DOHH2 (cell line): Measurements from ENCODE around the gene ATP6V0A4.

ENCODE experiments used
- H3F3A ChIP-seq: fragments of 200-600 bp; sonication (generic), shearing (Covaris generic); 2 replicates; pipeline ENCODE4 v1.6.0; 2016; ENCODE audit warnings: antibody characterized with exemption, mild to moderate bottlenecking; ENCODE audit not compliant: control insufficient read depth, insufficient read depth
- H3K27ac ChIP-seq: fragments of 200-600 bp; sonication (generic); 2 replicates; pipeline ENCODE4 v1.5.1; 2014; ENCODE audit warnings: low read depth, mild to moderate bottlenecking, low read length, moderate library complexity
- H3K27me3 ChIP-seq: fragments of 200-600 bp; sonication (generic); 2 replicates; pipeline ENCODE4 v1.6.1; 2014; ENCODE audit warnings: mild to moderate bottlenecking, low read length, mixed read lengths; ENCODE audit not compliant: control insufficient read depth
- H3K36me3 ChIP-seq: fragments of 200-600 bp; sonication (generic); 2 replicates; pipeline ENCODE4 v1.6.1; 2014; ENCODE audit warnings: mild to moderate bottlenecking, low read length, moderate library complexity, mixed read lengths; ENCODE audit not compliant: control insufficient read depth
- H3K4me1 ChIP-seq: fragments of 200-600 bp; sonication (generic); 2 replicates; pipeline ENCODE4 v1.6.1; 2014; ENCODE audit warnings: mild to moderate bottlenecking, low read length, mixed read lengths; ENCODE audit not compliant: control insufficient read depth
- H3K4me2 ChIP-seq: fragments of 200-600 bp; sonication (generic); 2 replicates; pipeline ENCODE4 v1.6.0; 2014; ENCODE audit warnings: mild to moderate bottlenecking, low read length, moderate library complexity
- H3K4me3 ChIP-seq: fragments of 200-600 bp; sonication (generic); 2 replicates; pipeline ENCODE4 v1.5.1; 2014; ENCODE audit warnings: mild to moderate bottlenecking, low read length, mixed read lengths
- H3K79me2 ChIP-seq: fragments of 200-600 bp; sonication (generic); 2 replicates; pipeline ENCODE4 v1.6.1; 2014; ENCODE audit warnings: mild to moderate bottlenecking, low read length, mixed read lengths; ENCODE audit not compliant: control insufficient read depth
- H3K9me2 ChIP-seq: fragments of 200-600 bp; sonication (generic); replicated peaks from 2 replicates; pipeline ENCODE4 v1.6.1; 2014; ENCODE audit warnings: mild to moderate bottlenecking, low read length, mixed read lengths; ENCODE audit not compliant: control insufficient read depth
- H3K9me3 ChIP-seq: fragments of 200-600 bp; sonication (generic); 2 replicates; pipeline ENCODE4 v1.6.1; 2014; ENCODE audit warnings: antibody characterized with exemption, low read length, mixed read lengths; ENCODE audit not compliant: control insufficient read depth, insufficient read depth
- H4K20me1 ChIP-seq: fragments of 200-600 bp; sonication (generic); 2 replicates; pipeline ENCODE4 v1.6.0; 2014; ENCODE audit warnings: low read depth, mild to moderate bottlenecking, antibody characterized with exemption, low read length, moderate library complexity; ENCODE audit not compliant: control insufficient read depth, insufficient read depth
- CTCF ChIP-seq: fragments of 200-600 bp; sonication (generic); IDR thresholded peaks from one replicate; pipeline ENCODE4 v1.5.1; 2014; ENCODE audit warnings: antibody characterized with exemption, mild to moderate bottlenecking, low read depth, low read length; ENCODE audit not compliant: poor library complexity, severe bottlenecking
- EZH2phosphoT487 ChIP-seq: fragments of 200-600 bp; sonication (generic); IDR thresholded peaks from 2 replicates; pipeline ENCODE4 v1.6.1; 2017; ENCODE audit warnings: borderline replicate concordance, mild to moderate bottlenecking, antibody characterized with exemption, low read length, moderate library complexity, mixed read lengths

The ATP6V0A4 gene

GRCh38 chr7:138710536-138711385 lies 87.2 kb downstream of the ATP6V0A4 start:
- Histone ChIP-seq H3F3A (no peaks in the 10 kb centered on the region), H3K9me2 (no peaks in the 10 kb centered on the region), H3K79me2 (no peaks in the 10 kb centered on the region), H3K27ac (no peak overlapping the region), H3K27me3 (no peaks in the 10 kb centered on the region), H3K4me1 (no peaks in the 10 kb centered on the region), H3K36me3 (no peaks in the 10 kb centered on the region), H3K4me3 (no peak overlapping the region), H4K20me1 (no peaks in the 10 kb centered on the region), H3K9me3 (no peaks in the 10 kb centered on the region), H3K4me2 (no peak overlapping the region)
- no peak for TF ChIP-seq EZH2phosphoT487
- no peak for TF ChIP-seq CTCF

GRCh38 chr7:138705167-138705566 lies 92.8 kb downstream of the ATP6V0A4 start:
- Histone ChIP-seq H3K27me3 (no peaks in the 10 kb centered on the region), H3K4me2 (no peak overlapping the region), H3K36me3 (no peaks in the 10 kb centered on the region), H4K20me1 (no peaks in the 10 kb centered on the region), H3F3A (no peaks in the 10 kb centered on the region), H3K9me2 (no peaks in the 10 kb centered on the region), H3K4me1 (no peaks in the 10 kb centered on the region), H3K4me3 (no peak overlapping the region), H3K27ac (no peak overlapping the region), H3K79me2 (no peaks in the 10 kb centered on the region), H3K9me3 (no peaks in the 10 kb centered on the region)
- TF ChIP-seq CTCF: no peak
- no peak for TF ChIP-seq EZH2phosphoT487

- Histone ChIP-seq H3F3A (no peaks in the 10 kb centered on the region), H3K4me2 (no peak overlapping the region), H3K27me3 (no peaks in the 10 kb centered on the region), H4K20me1 (no peaks in the 10 kb centered on the region), H3K79me2 (no peaks in the 10 kb centered on the region), H3K4me3 (no peak overlapping the region), H3K36me3 (no peaks in the 10 kb centered on the region), H3K9me2 (no peaks in the 10 kb centered on the region), H3K27ac (no peak overlapping the region), H3K4me1 (no peaks in the 10 kb centered on the region), H3K9me3 (no peaks in the 10 kb centered on the region; the same call in 1 of the 2 replicates)
- TF ChIP-seq EZH2phosphoT487 (no peak), CTCF (no peak)
Observed at GRCh38 chr7:138701537-138701923, 96.5 kb downstream of the ATP6V0A4 start.
